HL-60/S4 (cell line): ENCODE measurements around the gene SHMT2.

Source experiments
- in situ Hi-C: fragments of 300-500 bp; cut with MboI; formaldehyde crosslinking; loops from 2 replicates; pipeline ENCODE4 v1.14.3; 2022; ENCODE audit warnings: low sequenced_read_pairs

The SHMT2 gene

DNA sequence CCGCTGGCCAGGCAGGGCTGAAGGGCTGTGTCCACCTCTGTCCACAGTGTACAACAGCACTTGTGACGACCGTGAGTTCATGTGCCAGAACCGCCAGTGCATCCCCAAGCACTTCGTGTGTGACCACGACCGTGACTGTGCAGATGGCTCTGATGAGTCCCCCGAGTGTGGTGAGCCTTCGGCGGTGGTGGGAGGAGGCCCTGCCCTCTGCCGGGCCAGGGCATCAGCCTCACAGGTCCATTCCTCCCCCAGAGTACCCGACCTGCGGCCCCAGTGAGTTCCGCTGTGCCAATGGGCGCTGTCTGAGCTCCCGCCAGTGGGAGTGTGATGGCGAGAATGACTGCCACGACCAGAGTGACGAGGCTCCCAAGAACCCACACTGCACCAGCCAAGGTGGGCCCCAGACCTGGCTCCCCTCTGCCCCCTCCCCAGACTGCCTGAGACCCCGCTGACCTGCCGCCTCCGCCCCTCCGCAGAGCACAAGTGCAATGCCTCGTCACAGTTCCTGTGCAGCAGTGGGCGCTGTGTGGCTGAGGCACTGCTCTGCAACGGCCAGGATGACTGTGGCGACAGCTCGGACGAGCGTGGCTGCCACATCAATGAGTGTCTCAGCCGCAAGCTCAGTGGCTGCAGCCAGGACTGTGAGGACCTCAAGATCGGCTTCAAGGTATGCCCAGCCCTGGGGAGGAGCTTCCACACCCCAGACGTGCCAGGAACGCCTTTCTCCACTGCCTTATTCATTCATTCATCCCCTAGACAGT is 33.7 kb upstream of the SHMT2 start:
- in situ Hi-C loops, result loop anchor here (25.0 kb wide), 1 partner anchor 433 kb away; the partner anchor contains the start of genes HSD17B6 and PRIM1

DNA sequence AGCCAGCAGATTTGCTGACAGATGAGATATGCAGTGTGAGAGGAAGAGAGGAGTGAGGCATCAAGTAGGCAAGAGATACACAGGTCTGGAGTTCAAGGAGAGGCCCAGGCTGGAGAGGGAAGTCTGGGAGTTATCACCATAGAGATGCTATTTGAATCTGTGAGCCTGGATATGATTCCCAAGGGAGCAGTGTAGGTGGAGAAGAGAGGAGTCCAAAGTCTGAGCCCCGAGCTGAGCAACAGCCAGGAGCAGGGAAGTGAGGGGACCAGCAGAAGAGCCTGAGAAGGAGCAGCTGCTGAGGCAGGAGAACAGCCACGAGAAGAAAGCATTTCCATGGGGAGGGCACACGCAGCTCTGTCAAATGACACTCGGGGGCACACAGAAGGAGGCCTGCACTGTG is 33.1 kb upstream of the SHMT2 start:
- in situ Hi-C loops, result loop anchor here (25.0 kb wide), 1 partner anchor 434 kb away; the partner anchor contains the start of genes HSD17B6 and PRIM1

DNA sequence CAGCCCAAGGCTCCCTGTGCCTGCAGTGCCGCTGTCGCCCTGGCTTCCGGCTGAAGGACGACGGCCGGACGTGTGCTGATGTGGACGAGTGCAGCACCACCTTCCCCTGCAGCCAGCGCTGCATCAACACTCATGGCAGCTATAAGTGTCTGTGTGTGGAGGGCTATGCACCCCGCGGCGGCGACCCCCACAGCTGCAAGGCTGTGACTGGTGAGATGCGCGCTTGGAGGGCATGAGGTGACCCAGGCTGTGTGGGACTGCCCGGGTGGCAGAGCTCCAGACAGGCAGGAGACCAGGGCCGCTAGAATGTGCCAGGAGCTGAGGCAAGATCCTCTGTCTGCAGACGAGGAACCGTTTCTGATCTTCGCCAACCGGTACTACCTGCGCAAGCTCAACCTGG is 32.6 kb upstream of the SHMT2 start:
- in situ Hi-C loops, result loop anchor here (25.0 kb wide), 1 partner anchor 435 kb away; the partner anchor contains the start of genes HSD17B6 and PRIM1

DNA sequence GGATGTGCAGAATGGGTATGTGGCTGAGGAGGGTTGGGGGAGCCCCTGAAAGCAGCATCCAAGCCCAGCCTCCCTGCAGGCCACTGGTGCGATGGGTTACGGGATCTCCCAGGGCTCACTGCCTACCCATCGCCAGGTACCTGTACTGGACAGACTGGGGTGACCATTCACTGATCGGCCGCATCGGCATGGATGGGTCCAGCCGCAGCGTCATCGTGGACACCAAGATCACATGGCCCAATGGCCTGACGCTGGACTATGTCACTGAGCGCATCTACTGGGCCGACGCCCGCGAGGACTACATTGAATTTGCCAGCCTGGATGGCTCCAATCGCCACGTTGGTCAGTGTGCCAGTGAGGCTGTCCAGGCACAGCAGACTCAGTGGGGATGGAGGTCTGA is 31.2 kb upstream of the SHMT2 start:
- in situ Hi-C loops, result loop anchor here (25.0 kb wide), 1 partner anchor 436 kb away; the partner anchor contains the start of genes HSD17B6 and PRIM1

DNA sequence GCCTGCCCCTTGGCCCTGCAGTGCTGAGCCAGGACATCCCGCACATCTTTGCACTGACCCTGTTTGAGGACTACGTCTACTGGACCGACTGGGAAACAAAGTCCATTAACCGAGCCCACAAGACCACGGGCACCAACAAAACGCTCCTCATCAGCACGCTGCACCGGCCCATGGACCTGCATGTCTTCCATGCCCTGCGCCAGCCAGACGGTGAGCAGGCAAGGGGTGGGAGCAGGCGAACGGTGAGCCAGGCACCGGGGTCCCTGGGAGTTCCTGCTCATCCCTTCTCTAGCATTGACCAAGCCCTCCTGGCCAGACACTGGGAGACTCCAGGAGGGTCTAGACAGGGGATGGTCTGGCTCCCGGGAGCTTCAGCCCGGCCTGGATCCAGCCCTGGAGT is 30.3 kb upstream of the SHMT2 start:
- in situ Hi-C loops, result loop anchor here (25.0 kb wide), 1 partner anchor 437 kb away; the partner anchor contains the start of genes HSD17B6 and PRIM1

DNA sequence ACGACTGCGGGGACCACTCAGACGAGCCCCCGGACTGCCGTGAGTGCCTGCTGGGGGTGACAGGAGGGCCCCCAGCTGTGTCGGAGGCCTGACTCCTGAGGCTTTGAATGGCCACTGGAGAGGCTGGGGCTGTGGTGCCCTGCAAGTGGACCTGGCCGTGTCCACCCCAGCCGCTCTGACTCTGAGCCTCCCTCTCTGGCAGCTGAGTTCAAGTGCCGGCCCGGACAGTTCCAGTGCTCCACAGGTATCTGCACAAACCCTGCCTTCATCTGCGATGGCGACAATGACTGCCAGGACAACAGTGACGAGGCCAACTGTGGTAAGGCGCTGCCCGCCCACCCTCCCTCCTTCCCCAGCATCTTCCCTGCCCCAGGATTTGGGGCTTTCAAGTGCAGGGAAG is 29.0 kb upstream of the SHMT2 start:
- in situ Hi-C loops, result no loop called here

DNA sequence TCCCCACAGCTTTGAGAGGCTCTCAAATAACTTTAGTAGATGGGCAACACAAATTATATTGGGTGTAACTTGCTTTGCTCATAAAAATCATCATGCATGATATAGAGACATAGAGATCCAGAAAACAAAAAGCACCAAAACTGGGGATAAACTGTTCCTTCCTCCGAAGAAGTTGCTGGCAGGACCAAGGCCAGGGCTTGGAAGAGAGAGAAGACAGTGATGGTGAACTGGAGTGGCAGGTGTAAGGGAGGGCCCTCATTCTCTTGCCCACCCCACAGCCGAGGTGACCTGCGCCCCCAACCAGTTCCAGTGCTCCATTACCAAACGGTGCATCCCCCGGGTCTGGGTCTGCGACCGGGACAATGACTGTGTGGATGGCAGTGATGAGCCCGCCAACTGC is 28.3 kb upstream of the SHMT2 start:
- in situ Hi-C loops, result no loop called here

DNA sequence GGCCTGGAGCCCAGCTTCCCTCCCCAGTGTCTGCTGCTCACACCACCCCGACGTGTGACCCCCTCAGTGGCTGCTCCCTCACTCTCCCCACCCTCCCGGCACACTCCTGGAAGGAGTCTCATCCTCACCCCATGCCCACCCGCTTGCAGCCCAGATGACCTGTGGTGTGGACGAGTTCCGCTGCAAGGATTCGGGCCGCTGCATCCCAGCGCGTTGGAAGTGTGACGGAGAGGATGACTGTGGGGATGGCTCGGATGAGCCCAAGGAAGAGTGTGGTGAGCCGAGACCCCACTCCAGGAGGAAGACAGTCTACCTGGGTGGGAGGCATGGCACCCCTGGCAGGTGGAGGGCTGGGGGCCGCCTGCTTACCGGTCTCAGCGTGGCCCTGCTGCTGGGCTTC is 27.9 kb upstream of the SHMT2 start:
- in situ Hi-C loops, result no loop called here

DNA sequence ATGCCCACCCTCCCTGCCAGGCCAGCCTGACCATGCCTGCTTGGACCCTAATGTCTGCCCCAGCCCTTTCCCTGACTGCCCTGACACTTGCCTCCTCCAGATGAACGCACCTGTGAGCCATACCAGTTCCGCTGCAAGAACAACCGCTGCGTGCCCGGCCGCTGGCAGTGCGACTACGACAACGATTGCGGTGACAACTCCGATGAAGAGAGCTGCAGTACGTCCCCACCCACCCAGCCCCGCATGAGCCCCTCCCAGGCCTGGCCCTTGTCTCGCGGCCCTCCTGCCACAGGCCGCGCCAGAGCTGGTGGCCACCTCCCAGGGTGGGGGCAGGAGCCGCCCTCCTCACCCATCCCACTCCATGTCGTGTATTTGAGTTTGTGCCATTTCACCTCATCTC is 27.2 kb upstream of the SHMT2 start:
- in situ Hi-C loops, result no loop called here

DNA sequence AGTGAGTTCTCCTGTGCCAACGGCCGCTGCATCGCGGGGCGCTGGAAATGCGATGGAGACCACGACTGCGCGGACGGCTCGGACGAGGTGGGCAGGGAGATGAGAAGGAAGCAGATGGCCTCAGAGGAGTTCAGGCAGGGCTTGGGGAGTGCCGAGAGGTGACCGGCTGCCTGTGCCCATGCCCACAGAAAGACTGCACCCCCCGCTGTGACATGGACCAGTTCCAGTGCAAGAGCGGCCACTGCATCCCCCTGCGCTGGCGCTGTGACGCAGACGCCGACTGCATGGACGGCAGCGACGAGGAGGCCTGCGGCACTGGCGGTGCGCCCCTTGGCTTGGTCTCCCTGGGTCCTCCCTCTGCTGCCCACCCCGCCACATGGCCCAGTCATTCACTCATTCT is 26.3 kb upstream of the SHMT2 start:
- in situ Hi-C loops, result no loop called here

DNA sequence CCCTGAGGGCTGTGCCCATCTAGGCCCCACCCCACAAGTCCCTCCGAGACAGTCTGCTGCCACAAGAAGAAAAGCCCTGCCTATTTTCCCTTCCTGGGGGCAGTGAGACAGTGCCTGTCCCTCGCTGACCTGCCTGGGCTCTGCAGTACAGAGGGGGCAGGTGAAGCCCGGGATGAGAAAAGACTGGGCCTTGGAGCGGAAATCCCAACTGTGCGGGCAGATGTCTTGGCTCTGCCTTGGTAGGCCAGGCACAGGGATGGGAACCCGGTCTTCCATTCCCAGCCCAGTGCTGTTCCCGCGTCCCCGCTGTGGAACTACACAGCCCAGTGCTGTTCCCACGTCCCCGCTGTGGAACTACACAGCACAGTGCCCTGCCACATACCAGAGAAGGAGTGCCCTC is 25.7 kb upstream of the SHMT2 start:
- in situ Hi-C loops, result no loop called here

DNA sequence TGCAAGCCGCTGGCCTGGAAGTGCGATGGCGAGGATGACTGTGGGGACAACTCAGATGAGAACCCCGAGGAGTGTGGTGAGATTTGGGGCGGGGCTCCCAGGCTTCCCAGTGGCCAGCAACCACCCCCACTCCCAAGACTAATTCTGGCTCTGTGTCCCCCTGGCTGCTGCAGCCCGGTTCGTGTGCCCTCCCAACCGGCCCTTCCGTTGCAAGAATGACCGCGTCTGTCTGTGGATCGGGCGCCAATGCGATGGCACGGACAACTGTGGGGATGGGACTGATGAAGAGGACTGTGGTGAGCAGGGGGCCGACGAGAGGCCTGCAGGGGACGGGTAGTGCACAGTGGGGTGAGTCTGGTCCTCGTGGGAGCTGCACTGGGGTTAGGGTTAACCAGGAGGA is 25.1 kb upstream of the SHMT2 start:
- in situ Hi-C loops, result no loop called here

DNA sequence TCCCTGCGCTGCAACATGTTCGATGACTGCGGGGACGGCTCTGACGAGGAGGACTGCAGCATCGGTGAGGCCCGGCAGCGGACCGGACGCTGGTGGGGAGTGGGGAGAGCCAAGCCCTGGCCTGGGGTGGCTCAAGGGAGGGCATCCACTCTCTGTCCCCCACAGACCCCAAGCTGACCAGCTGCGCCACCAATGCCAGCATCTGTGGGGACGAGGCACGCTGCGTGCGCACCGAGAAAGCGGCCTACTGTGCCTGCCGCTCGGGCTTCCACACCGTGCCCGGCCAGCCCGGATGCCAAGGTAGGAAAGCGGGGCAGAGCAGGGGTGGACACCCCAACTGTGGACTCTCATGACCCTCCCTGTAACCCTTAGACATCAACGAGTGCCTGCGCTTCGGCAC is 24.3 kb upstream of the SHMT2 start:
- in situ Hi-C loops, result no loop called here

DNA sequence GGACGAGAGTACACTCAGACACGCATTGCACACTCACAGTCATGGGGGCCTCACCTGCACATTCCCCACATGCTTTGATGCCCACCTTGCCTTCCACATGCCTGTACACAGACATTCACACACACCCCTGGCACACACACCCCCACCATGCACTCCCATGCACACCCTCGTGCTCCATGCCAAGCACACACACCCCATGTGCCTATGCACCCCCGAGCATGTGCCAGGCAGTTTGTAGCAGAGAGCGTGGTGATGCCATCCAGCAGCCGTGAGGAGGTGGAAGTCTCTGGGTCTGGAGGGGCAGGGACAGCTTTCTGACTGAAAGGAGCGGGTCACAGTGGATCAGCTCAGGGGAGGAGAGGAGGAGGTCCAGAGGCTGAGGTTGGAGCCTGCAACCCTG is 23.6 kb upstream of the SHMT2 start:
- in situ Hi-C loops, result no loop called here

DNA sequence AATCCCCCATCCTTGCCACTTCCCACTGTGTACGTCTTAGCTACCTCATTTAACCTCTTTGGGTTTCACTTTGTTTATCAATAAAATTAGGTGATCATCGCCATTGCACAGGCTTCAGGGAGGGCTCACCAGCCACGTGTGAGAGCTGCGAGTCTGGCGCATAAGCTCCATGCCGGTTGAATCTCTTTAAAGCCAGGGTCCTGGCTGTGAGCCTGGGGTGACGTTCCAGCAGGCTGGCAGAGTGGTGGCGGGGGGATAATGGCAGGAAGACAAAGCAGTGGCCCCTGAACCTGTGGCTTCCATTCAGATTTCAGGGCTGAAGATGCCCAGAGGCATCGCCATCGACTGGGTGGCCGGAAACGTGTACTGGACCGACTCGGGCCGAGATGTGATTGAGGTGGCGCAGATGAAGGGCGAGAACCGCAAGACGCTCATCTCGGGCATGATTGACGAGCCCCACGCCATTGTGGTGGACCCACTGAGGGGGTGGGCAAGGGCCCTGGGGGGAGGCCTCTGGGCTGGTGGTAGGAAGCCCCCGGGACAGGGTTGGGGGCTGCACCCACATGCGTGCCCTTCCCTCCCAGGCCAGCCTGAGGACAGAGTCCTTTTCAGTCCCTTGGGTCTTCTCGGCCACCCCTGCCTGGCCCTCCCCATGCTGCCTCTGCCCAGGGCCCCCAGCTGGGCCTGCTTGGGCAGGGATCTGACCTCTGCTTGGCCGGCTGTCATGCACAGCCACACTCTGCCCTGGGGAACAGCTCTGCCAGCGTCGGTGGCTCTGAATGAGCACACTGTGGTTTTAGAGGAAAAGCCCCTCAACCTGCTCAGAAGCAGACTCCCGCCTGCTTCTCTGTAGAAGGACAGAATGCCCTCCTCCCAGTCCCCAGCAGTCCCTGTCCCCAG is 21.5 kb upstream of the SHMT2 start:
- in situ Hi-C loops, result no loop called here

DNA sequence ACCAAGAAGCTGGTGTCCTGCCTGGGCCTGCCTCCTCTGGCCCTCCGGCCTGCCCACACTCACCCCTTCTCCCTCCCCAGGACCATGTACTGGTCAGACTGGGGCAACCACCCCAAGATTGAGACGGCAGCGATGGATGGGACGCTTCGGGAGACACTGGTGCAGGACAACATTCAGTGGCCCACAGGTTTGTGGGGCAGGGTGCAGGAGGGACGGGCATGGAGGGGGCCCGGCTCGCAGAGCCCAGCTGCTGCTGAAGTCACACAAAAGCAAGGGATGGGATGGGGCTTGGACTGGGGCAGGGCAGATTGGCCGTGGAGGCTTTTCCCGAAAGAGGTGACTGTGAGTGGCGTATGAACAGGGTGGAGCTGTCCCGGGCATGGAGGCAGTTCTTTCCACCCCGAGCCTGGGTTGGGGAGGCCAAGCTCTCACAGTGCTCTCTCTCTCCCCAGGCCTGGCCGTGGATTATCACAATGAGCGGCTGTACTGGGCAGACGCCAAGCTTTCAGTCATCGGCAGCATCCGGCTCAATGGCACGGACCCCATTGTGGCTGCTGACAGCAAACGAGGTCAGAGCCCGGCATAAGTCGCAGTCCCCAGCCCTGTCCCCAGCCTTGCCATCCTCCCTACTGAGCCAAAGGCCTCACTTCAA is 20.8 kb upstream of the SHMT2 start:
- in situ Hi-C loops, result no loop called here

DNA sequence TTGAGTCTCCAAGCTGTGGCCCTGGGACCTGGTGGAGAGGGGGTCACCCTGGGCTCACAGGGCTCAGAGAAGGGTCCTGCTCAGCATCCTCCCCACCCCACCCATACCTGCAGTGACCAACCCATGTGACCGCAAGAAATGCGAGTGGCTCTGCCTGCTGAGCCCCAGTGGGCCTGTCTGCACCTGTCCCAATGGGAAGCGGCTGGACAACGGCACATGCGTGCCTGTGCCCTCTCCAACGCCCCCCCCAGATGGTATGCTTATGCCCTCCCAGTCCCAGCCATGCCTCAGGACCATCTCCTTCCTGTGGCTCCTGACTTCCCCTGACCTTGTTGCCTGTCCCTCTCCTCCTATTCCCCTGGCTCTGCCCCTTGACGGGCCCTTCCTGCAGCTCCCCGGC is 19.6 kb upstream of the SHMT2 start:
- in situ Hi-C loops, result no loop called here

DNA sequence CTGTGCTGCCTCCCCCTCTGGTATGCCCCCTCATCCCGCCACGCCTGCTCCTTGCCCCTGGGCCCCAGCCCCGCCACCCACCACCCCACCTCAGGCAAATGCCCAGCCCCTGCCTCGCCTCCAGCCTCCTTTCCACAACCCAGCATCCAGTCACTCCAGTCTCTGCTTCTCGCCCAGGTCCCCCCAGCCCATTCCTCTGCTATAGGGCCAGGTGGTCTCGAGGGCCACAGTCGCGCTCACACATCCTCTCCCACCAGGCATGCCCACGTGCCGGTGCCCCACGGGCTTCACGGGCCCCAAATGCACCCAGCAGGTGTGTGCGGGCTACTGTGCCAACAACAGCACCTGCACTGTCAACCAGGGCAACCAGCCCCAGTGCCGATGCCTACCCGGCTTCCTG is 19.1 kb upstream of the SHMT2 start:
- in situ Hi-C loops, result no loop called here

DNA sequence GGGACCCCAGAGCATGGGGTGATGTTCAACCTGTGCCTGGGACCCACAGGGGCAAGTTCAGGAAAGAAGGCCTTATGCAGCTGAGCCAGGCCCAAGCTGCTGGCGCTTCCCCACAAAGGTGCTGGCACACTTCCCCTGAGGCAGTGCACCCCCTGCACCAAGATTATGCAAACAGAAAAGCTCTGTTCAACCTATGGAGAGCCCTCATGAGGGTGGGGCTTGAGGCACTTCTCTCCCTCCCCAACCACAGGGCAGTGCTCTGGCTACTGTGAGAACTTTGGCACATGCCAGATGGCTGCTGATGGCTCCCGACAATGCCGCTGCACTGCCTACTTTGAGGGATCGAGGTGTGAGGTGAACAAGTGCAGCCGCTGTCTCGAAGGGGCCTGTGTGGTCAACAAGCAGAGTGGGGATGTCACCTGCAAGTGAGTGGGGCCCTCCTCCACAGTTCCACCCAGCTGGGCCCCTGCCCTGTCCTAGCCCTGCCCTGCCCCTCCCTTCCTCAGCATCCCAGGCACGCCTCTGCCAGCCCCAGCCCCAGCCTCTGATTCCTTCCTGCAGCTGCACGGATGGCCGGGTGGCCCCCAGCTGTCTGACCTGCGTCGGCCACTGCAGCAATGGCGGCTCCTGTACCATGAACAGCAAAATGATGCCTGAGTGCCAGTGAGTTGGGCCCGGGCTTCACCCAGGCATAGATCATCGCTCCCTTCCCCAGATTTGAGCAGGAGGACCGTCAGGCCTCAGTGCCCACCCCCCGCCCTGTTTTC is 18.4 kb upstream of the SHMT2 start:
- in situ Hi-C loops, result no loop called here
